Endothelial cell of umbilical vein (primary cell): ENCODE measurements around the gene BIK. TPM values are rescaled to one million over a fixed set of nuclear protein-coding genes. Genes with fewer than 3 reads are reported as not detected.

ENCODE experiments used
- BruUV-seq: library from RNA; stranded (reverse); fragments of 400-500 nt; replicated peaks from 2 replicates; lab custom pipeline; 2021; lab: Mats Ljungman, UMichigan
- CTCF ChIA-PET: fragments of 300-600, 350-600 bp; sonication (Branson Sonifier 250); formaldehyde crosslinking; loops from one replicate; lab custom pipeline; 2021; ENCODE audit warnings: antibody characterized with exemption, inconsistent platforms; lab: Charles Lee
- POLR2A ChIA-PET: fragments of 300-600, 350-600 bp; sonication (Branson Sonifier 250); formaldehyde crosslinking; loops from one replicate; lab custom pipeline; 2021; ENCODE audit warnings: antibody characterized with exemption, inconsistent platforms; lab: Charles Lee
- DNase-seq: peaks from one replicate; pipeline ENCODE4 v3.0.0-alpha.2; 2011; ENCODE audit warnings: low read depth, low spot score
- FAIRE-seq: peaks from 2 replicates; lab custom pipeline; 2011; peaks lifted over from hg19 to GRCh38; lab: Jason Lieb, UNC
- H2AFZ ChIP-seq: 2 replicates; pipeline ENCODE4 v1.6.0; 2012; ENCODE audit warnings: low read depth, low read length, control low read depth, inconsistent platforms
- H3K27ac ChIP-seq: 2 replicates; pipeline ENCODE4 v1.5.1; 2011; ENCODE audit warnings: low read depth, mild to moderate bottlenecking, control low read depth, low read length, moderate library complexity; ENCODE audit not compliant: insufficient read depth
- H3K27me3 ChIP-seq, 2 experiments: 2 replicates each; pipeline versions ENCODE4 v1.6.0 to v1.6.1; 2011; ENCODE audit warnings: low read length in 2 of 2, mixed read lengths in 1 of 2; ENCODE audit not compliant: control insufficient read depth in 2 of 2, insufficient read depth in 2 of 2
- H3K36me3 ChIP-seq, 2 experiments: 2 replicates in 1 of 2; 3 replicates in 1 of 2; pipeline ENCODE4 v1.5.1; 2011; ENCODE audit warnings: low read length in 2 of 2, mild to moderate bottlenecking in 1 of 2, moderate library complexity in 1 of 2; ENCODE audit not compliant: control insufficient read depth in 2 of 2, insufficient read depth in 2 of 2; ENCODE audit errors: extremely low read depth in 1 of 2
- H3K4me1 ChIP-seq: 3 replicates; pipeline ENCODE4 v1.5.1; 2011; ENCODE audit warnings: mild to moderate bottlenecking, low read length; ENCODE audit not compliant: control insufficient read depth, insufficient read depth; ENCODE audit errors: extremely low read depth
- H3K4me2 ChIP-seq: 2 replicates; pipeline ENCODE4 v1.6.1; 2011; ENCODE audit warnings: low read length, control low read depth, mixed read lengths; ENCODE audit not compliant: insufficient read depth
- H3K4me3 ChIP-seq, 3 experiments: fragments of 200-600 bp in 1 of 3; sonication (generic), shearing (Covaris generic) in 1 of 3; replicated peaks in 1 of 3; 2 replicates each; pipeline ENCODE4 v1.5.1; 2011 to 2016; ENCODE audit warnings: control low read depth in 3 of 3, low read length in 3 of 3, mild to moderate bottlenecking in 2 of 3, inconsistent platforms in 1 of 3, low read depth in 1 of 3, moderate library complexity in 1 of 3; ENCODE audit not compliant: insufficient read depth in 1 of 3
- H3K79me2 ChIP-seq: 2 replicates; pipeline ENCODE4 v1.6.0; 2012; ENCODE audit warnings: low read length, inconsistent platforms; ENCODE audit not compliant: control insufficient read depth, insufficient read depth
- H3K9ac ChIP-seq: replicated peaks from 2 replicates; pipeline ENCODE3; 2011; ENCODE audit warnings: low read length, control low read depth; ENCODE audit not compliant: insufficient read depth; ENCODE audit errors: extremely low read depth
- H3K9me1 ChIP-seq: replicated peaks from 3 replicates; pipeline ENCODE4 v1.6.0; 2011; ENCODE audit warnings: mild to moderate bottlenecking, low read length; ENCODE audit not compliant: control insufficient read depth, insufficient read depth; ENCODE audit errors: extremely low read depth
- H3K9me3 ChIP-seq: replicated peaks from 2 replicates; pipeline ENCODE4 v1.5.1; 2012; ENCODE audit warnings: low read length, inconsistent platforms; ENCODE audit not compliant: control insufficient read depth, insufficient read depth
- H4K20me1 ChIP-seq: replicated peaks from 2 replicates; pipeline ENCODE3; 2011; ENCODE audit warnings: mild to moderate bottlenecking, low read length; ENCODE audit not compliant: control insufficient read depth, insufficient read depth; ENCODE audit errors: extremely low read depth
- EZH2 ChIP-seq: IDR thresholded peaks from 2 replicates; pipeline ENCODE4 v1.6.1; 2012; ENCODE audit warnings: borderline replicate concordance, low read depth, mild to moderate bottlenecking, moderate library complexity, low read length, inconsistent platforms; ENCODE audit not compliant: severe bottlenecking
- FOS ChIP-seq: IDR thresholded peaks from 2 replicates; pipeline ENCODE4 v1.6.1; 2011; ENCODE audit warnings: mild to moderate bottlenecking, low read length, moderate library complexity, borderline replicate concordance; ENCODE audit not compliant: insufficient read depth
- GATA2 ChIP-seq: IDR thresholded peaks from 2 replicates; pipeline ENCODE4 v1.7.0; 2011; ENCODE audit warnings: low read depth, mild to moderate bottlenecking, moderate library complexity, mixed read lengths, low read length; ENCODE audit not compliant: insufficient read length, insufficient read depth
- JUN ChIP-seq: IDR thresholded peaks from 2 replicates; pipeline ENCODE4 v1.6.1; 2011; ENCODE audit warnings: borderline replicate concordance, low read depth; ENCODE audit not compliant: insufficient read length, insufficient read depth
- MYC ChIP-seq: IDR thresholded peaks from one replicate; pipeline ENCODE4 v1.6.1; 2011; ENCODE audit warnings: mild to moderate bottlenecking, low read depth, low read length
- POLR2A ChIP-seq: IDR thresholded peaks from 2 replicates; pipeline ENCODE4 v1.6.1; 2012; ENCODE audit warnings: low read depth, mild to moderate bottlenecking, control low read depth, low read length
- POLR2AphosphoS5 ChIP-seq: IDR thresholded peaks from 2 replicates; pipeline ENCODE4 v1.6.1; 2012; ENCODE audit warnings: low read depth, mild to moderate bottlenecking, control low read depth, low read length, moderate library complexity; ENCODE audit not compliant: insufficient read depth
- dilution Hi-C: fragments of 300-500 bp; cut with MboI; formaldehyde crosslinking; loops from one replicate; pipeline ENCODE4 v1.15.0; 2019; ENCODE audit warnings: low sequenced_read_pairs; ENCODE audit not compliant: extremely low pct_ligation_motif_present
- intact Hi-C: fragments of 100-400 bp; cut with micrococcal nuclease; formaldehyde crosslinking; loops from one replicate; pipeline ENCODE4 v1.10.0; 2022
- polyA plus RNA-seq, 4 experiments: library from polyadenylated mRNA; depleted of rRNA in 3 of 4; stranded (reverse) in 3 of 4; unstranded in 1 of 4; fragments of >200 nt; gene quantifications; 2 replicates each; pipeline versions ENCODE4 v1.2.1 to v1.2.3, GENCODE V29; 2011 to 2012; ENCODE audit warnings: missing spikeins in 1 of 4
- total RNA-seq: library from RNA; stranded (reverse); gene quantifications from 2 replicates; pipeline ENCODE4 v1.2.3, GENCODE V29; 2021
- TF ChIP-seq, protein P1 (sequence below), 2 donors: IDR thresholded peaks; 1 replicate in 1 of 2; 2 replicates in 1 of 2; pipeline ENCODE4 v1.5.1; 2011; ENCODE audit warnings: low read length in 2 of 2, mild to moderate bottlenecking in 2 of 2, moderate library complexity in 2 of 2, control low read depth in 1 of 2, inconsistent platforms in 1 of 2, low read depth in 1 of 2; ENCODE audit not compliant: insufficient read depth in 1 of 2; ENCODE audit errors: extremely low read depth in 1 of 2
- TF ChIP-seq, protein P2 (sequence below): IDR thresholded peaks from 2 replicates; pipeline ENCODE4 v1.6.1; 2011; ENCODE audit not compliant: insufficient read depth, insufficient read length

The BIK gene
- total and polyA plus RNA-seq, 2 donors (not counting 3 experiments of a cell fraction or from before 2014, with no cell fraction given) = 0.49 to 0.95 TPM

DNA sequence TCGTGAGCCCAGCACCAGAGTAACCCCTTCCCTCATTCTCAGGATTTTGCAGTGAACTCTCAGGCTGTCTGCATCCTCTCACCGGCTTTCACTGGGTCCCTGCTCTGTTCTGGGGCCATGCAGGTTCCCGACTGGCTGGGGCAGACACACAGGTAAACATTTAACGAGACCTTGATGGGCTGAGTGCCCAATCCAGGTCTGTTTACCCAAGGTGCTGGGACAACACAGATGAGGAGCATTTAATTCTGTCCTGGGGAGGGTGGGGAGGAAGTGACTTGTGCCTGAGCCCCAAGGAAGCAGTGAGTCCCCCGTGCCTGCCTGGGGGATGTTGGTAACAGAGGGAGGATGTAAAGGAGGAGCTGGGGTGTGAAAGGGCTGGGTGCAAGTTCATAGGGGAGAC, 4.4 kb downstream of the BIK start:
- intact Hi-C loops = no loop called here

DNA sequence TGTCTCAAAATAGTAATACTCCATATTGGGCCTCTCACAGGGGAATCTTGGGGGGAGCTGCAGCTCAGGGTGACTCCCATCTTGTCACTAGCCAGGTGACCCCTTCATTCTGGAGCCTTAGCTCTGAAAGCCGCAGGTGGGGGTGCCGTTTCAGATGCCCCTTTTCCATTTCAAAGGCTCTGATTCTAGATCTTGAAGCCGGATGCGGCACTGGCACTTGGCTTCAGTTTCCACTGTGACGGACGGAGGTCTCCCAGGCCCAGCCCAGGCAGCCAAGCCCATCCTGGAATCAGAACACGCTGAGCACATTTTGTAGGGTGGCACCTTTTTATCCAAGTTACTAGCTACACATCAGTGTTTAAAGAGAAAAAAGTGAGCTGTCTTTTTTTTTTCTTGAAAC, 6.4 kb downstream of the BIK start:
- DNase-seq (no peak), FAIRE-seq (no peak)
- BruUV-seq = no TSS peak
- peaks cover 0 to 10% of the 10 kb centered on the region in 2 experiments for H3K27me3 ChIP-seq
- TF ChIP-seq GATA2 (no peak), FOS (no peak), JUN (no peak), POLR2A (no peak), POLR2AphosphoS5 (no peak), MYC (no peak), EZH2 (no peak)
- TF ChIP-seq, protein P1, sequence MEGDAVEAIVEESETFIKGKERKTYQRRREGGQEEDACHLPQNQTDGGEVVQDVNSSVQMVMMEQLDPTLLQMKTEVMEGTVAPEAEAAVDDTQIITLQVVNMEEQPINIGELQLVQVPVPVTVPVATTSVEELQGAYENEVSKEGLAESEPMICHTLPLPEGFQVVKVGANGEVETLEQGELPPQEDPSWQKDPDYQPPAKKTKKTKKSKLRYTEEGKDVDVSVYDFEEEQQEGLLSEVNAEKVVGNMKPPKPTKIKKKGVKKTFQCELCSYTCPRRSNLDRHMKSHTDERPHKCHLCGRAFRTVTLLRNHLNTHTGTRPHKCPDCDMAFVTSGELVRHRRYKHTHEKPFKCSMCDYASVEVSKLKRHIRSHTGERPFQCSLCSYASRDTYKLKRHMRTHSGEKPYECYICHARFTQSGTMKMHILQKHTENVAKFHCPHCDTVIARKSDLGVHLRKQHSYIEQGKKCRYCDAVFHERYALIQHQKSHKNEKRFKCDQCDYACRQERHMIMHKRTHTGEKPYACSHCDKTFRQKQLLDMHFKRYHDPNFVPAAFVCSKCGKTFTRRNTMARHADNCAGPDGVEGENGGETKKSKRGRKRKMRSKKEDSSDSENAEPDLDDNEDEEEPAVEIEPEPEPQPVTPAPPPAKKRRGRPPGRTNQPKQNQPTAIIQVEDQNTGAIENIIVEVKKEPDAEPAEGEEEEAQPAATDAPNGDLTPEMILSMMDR (IDR thresholded peaks at IDR 0.05; ENCODE audit: extremely low read depth in 1 of 2, insufficient read depth in 1 of 2, low read depth in 1 of 2, low read length in 2 of 2) = no peak
- TF ChIP-seq, protein P2, sequence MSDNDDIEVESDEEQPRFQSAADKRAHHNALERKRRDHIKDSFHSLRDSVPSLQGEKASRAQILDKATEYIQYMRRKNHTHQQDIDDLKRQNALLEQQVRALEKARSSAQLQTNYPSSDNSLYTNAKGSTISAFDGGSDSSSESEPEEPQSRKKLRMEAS = no peak
- H3K4me1 ChIP-seq = no peaks in the 10 kb centered on the region
- no peak overlapping the region for H3K4me3 ChIP-seq
- no peak overlapping the region for H3K27ac ChIP-seq
- intact Hi-C loops (no loop called here), dilution Hi-C loops (no loop called here)
- no peak overlapping the region for H3K9ac ChIP-seq
- no peaks in the 10 kb centered on the region for H4K20me1 ChIP-seq
- no peaks in the 10 kb centered on the region for H3K9me3 ChIP-seq
- ChIA-PET CTCF (no interaction called here), POLR2A (no interaction called here)
- no peaks in the 10 kb centered on the region for H3K9me1 ChIP-seq
- H3K36me3 ChIP-seq = no peaks in the 10 kb centered on the region
- H2AFZ ChIP-seq = no peak overlapping the region
- H3K79me2 ChIP-seq = no peaks in the 10 kb centered on the region
- no peak overlapping the region for H3K4me2 ChIP-seq

More for the DNA sequence above, 4.4 kb downstream of the BIK start:
- H3K9ac ChIP-seq = no peak overlapping the region
- TF ChIP-seq, protein P2 = no peak
- TF ChIP-seq MYC = no peak
- TF ChIP-seq FOS = no peak
- TF ChIP-seq EZH2 = no peak
- no peak for TF ChIP-seq JUN
- TF ChIP-seq POLR2AphosphoS5 = no peak
- TF ChIP-seq GATA2 = no peak
- no peaks in the 10 kb centered on the region for H3K36me3 ChIP-seq
- no peaks in the 10 kb centered on the region for H4K20me1 ChIP-seq
- no peak overlapping the region for H3K4me3 ChIP-seq
- no peak overlapping the region for H3K4me2 ChIP-seq
- no TSS peak for BruUV-seq
- CTCF ChIA-PET = no interaction called here
- H3K27ac ChIP-seq = no peak overlapping the region
- FAIRE-seq = no peak
- no peaks in the 10 kb centered on the region for H3K9me1 ChIP-seq
- H3K79me2 ChIP-seq = no peaks in the 10 kb centered on the region
- POLR2A ChIA-PET = no interaction called here
- H2AFZ ChIP-seq = no peak overlapping the region
- H3K4me1 ChIP-seq = no peaks in the 10 kb centered on the region
- H3K27me3 ChIP-seq = peaks cover 16 to 21% of the 10 kb centered on the region in 2 experiments
- DNase-seq = no peak
- H3K9me3 ChIP-seq = no peaks in the 10 kb centered on the region
- dilution Hi-C loops = no loop called here
